Thyroid gland (tissue), 4 donors: ENCODE results near the gene TP63. TPM values are rescaled to one million over a fixed set of nuclear protein-coding genes. Genes with fewer than 3 reads are reported as not detected.

Experiments used
- DNase-seq, 2 donors: peaks; one replicate each; pipeline ENCODE4 v3.0.0-alpha.2; 2019
- H3K27ac ChIP-seq, 3 donors: fragments of 200-600 bp; sonication (generic); 1 replicate in 2 of 3; 2 replicates in 1 of 3; pipeline ENCODE4 v1.5.1; 2016 to 2019; ENCODE audit warnings: mild to moderate bottlenecking in 1 of 3, moderate library complexity in 1 of 3
- H3K27me3 ChIP-seq: fragments of 200-600 bp; sonication (generic); one replicate; pipeline ENCODE4 v1.5.1; 2019
- H3K36me3 ChIP-seq, 2 donors: fragments of 200-600 bp; sonication (generic); one replicate each; pipeline ENCODE4 v1.5.1; 2016 to 2019
- H3K4me1 ChIP-seq, 2 donors: fragments of 200-600 bp; sonication (generic); one replicate each; pipeline ENCODE4 v1.5.1; 2017 to 2019
- H3K4me3 ChIP-seq, 3 donors: fragments of 200-600 bp; sonication (generic); replicated peaks in 1 of 3; 1 replicate in 2 of 3; 2 replicates in 1 of 3; pipeline ENCODE4 v1.5.1; 2016; ENCODE audit warnings: mild to moderate bottlenecking in 1 of 3
- H3K9me3 ChIP-seq: fragments of 200-600 bp; sonication (generic); one replicate; pipeline ENCODE4 v1.5.1; 2017
- CTCF ChIP-seq, 6 experiments: fragments of 200-600 bp in 3 of 6; fragments of 450-650 bp in 3 of 6; sonication (generic) in 3 of 6; IDR thresholded peaks; one replicate each; pipeline ENCODE4 v1.5.1; 2016 to 2019; ENCODE audit warnings: antibody characterized with exemption in 6 of 6, mild to moderate bottlenecking in 2 of 6, inconsistent platforms in 1 of 6, moderate library complexity in 1 of 6
- POLR2A ChIP-seq, 2 donors: fragments of 450-650 bp; IDR thresholded peaks; one replicate each; pipeline ENCODE4 v1.6.1; 2017; ENCODE audit warnings: antibody characterized with exemption in 2 of 2, mild to moderate bottlenecking in 2 of 2, moderate library complexity in 1 of 2
- WGBS, 2 donors: methylation state at CpG; one replicate each; pipeline ENCODE4 v1.1.5; 2017; 5-methylcytosine and 5-hydroxymethylcytosine counted together
- intact Hi-C: fragments of 100-400 bp; cut with DNase I; formaldehyde crosslinking; loops from one replicate; pipeline ENCODE4 v1.15.1; 2023
- total RNA-seq, 4 donors: library from RNA; depleted of rRNA; stranded (reverse); fragments of >200 nt; gene quantifications; one replicate each; pipeline ENCODE4 v1.2.3, GENCODE V29; 2016

Gene TP63
- total RNA-seq, 4 donors from 2014 or later: 1.2 to 1.3 TPM; not detected in 2

- no peaks in the 10 kb centered on the region for H3K9me3 ChIP-seq
- intact Hi-C loops: no loop called here
- no peaks in the 10 kb centered on the region for H3K36me3 ChIP-seq
- TF ChIP-seq CTCF (IDR thresholded peaks at IDR 0.05): no peak
- no peak for TF ChIP-seq POLR2A (IDR thresholded peaks at IDR 0.05)
- DNase-seq: no peak
- no peaks in the 10 kb centered on the region for H3K27me3 ChIP-seq
- H3K4me3 ChIP-seq: no peak overlapping the region
- no peaks in the 10 kb centered on the region for H3K4me1 ChIP-seq
- 85 to 87% methylated on average over 7 of the region's 7 CpGs for WGBS, 2 donors
- no peak overlapping the region for H3K27ac ChIP-seq
Measured at GRCh38 chr3:189937302-189938127, 306.3 kb downstream of the TP63 start.

GRCh38 chr3:189941125-189941524 is 309.9 kb downstream of the TP63 start:
- no peak overlapping the region for H3K27ac ChIP-seq
- no peak for DNase-seq
- WGBS, 2 donors: 78 to 93% methylated on average over 5 of the region's 5 CpGs
- H3K9me3 ChIP-seq: no peaks in the 10 kb centered on the region
- no peaks in the 10 kb centered on the region for H3K4me1 ChIP-seq
- intact Hi-C loops: no loop called here
- no peaks in the 10 kb centered on the region for H3K27me3 ChIP-seq
- H3K4me3 ChIP-seq: no peak overlapping the region
- no peaks in the 10 kb centered on the region for H3K36me3 ChIP-seq
- no peak for TF ChIP-seq POLR2A (IDR thresholded peaks at IDR 0.05)
- no peak for TF ChIP-seq CTCF (IDR thresholded peaks at IDR 0.05)

- H3K27me3 ChIP-seq: no peaks in the 10 kb centered on the region
- H3K36me3 ChIP-seq: no peaks in the 10 kb centered on the region
- intact Hi-C loops: no loop called here
- no peaks in the 10 kb centered on the region for H3K4me1 ChIP-seq
- WGBS, 2 donors: 76 to 83% methylated on average over 2 of the region's 2 CpGs
- TF ChIP-seq POLR2A (IDR thresholded peaks at IDR 0.05): no peak
- TF ChIP-seq CTCF (IDR thresholded peaks at IDR 0.05): no peak
- no peak for DNase-seq
- H3K4me3 ChIP-seq: no peak overlapping the region
- H3K27ac ChIP-seq: no peak overlapping the region
- H3K9me3 ChIP-seq: no peaks in the 10 kb centered on the region
Measured at GRCh38 chr3:189941679-189942078, 310.5 kb downstream of the TP63 start.

- Histone ChIP-seq H3K4me3 (no peak overlapping the region), H3K27ac (no peak overlapping the region), H3K9me3 (no peaks in the 10 kb centered on the region), H3K36me3 (no peaks in the 10 kb centered on the region), H3K4me1 (no peaks in the 10 kb centered on the region), H3K27me3 (no peaks in the 10 kb centered on the region)
- intact Hi-C loops: no loop called here
- WGBS, 2 donors: 85 to 93% methylated on average over 3 of the region's 3 CpGs
- DNase-seq: no peak
- TF ChIP-seq POLR2A (IDR thresholded peaks at IDR 0.05) (no peak), CTCF (IDR thresholded peaks at IDR 0.05) (no peak)
Measured at GRCh38 chr3:189942948-189943347, 311.8 kb downstream of the TP63 start.

- Histone ChIP-seq H3K4me1 (no peaks in the 10 kb centered on the region), H3K4me3 (no peak overlapping the region), H3K27me3 (no peaks in the 10 kb centered on the region), H3K36me3 (no peaks in the 10 kb centered on the region), H3K27ac (no peak overlapping the region), H3K9me3 (no peaks in the 10 kb centered on the region)
- DNase-seq: no peak
- intact Hi-C loops: no loop called here
- WGBS, 2 donors: 84 to 89% methylated on average over 14 of the region's 14 CpGs
- no peak for TF ChIP-seq CTCF (IDR thresholded peaks at IDR 0.05)
- TF ChIP-seq POLR2A (IDR thresholded peaks at IDR 0.05): no peak
Measured at GRCh38 chr3:189944285-189945145, 313.3 kb downstream of the TP63 start.
